Mesothelial cell of epicardium (in vitro differentiated cells): ENCODE data around the gene CDH3. TPM values are rescaled to one million over a fixed set of nuclear protein-coding genes. Genes with fewer than 3 reads are reported as not detected.

Experiments used
- DNase-seq, 2 experiments: peaks; one replicate each; pipeline ENCODE4 v3.0.0; 2021; ENCODE audit warnings: low spot score in 2 of 2; ENCODE audit not compliant: unreplicated experiment in 2 of 2
- H3K27ac Mint-ChIP-seq: 2 replicates; pipeline ENCODE4 v1.8.0; 2021; ENCODE audit warnings: mixed read lengths
- H3K27me3 Mint-ChIP-seq: 2 replicates; pipeline ENCODE4 v1.8.0; 2021; ENCODE audit warnings: low read depth, mixed read lengths
- H3K36me3 Mint-ChIP-seq: 2 replicates; pipeline ENCODE4 v1.8.0; 2021; ENCODE audit warnings: mixed read lengths
- H3K4me1 Mint-ChIP-seq: 2 replicates; pipeline ENCODE4 v1.8.0; 2021; ENCODE audit warnings: mixed read lengths
- H3K4me3 Mint-ChIP-seq: 2 replicates; pipeline ENCODE4 v1.8.0; 2021; ENCODE audit warnings: mild to moderate bottlenecking, moderate library complexity, mixed read lengths
- H3K9me3 Mint-ChIP-seq: 2 replicates; pipeline ENCODE4 v1.8.0; 2021; ENCODE audit warnings: mixed read lengths
- total RNA-seq: library from RNA; stranded (reverse); gene quantifications from 3 replicates; pipeline ENCODE4 v1.2.1, GENCODE V29; 2021
- TF ChIP-seq, protein P1 (sequence below): fragments of 200-600 bp; sonication (generic); IDR thresholded peaks from one replicate; pipeline ENCODE4 v1.5.0; 2021; ENCODE audit warnings: antibody characterized with exemption; ENCODE audit not compliant: unreplicated experiment

Gene CDH3
- total RNA-seq, 1 donor from 2014 or later = 179 TPM

DNA sequence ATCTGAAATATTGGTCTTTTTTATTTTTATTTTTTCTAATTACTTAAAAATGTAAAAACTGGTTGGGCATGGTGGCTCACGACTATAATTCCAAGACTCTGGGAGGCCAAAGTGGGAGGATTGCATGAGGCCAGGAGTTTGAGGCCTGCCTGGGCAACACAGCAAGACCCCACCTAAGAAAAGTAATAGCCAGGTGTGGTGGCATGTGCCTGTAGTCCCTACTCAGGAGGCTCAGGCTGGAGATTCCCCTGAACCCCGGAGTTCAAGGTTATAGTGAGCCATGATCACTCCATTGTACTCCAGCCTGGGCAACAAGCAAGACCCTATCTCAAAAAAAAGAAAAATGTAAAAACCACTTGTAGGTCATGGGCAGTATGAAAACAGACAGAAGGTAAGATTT lies 36.8 kb upstream of the CDH3 start:
- Mint-ChIP-seq H3K4me1 (peaks cover 11% of the 10 kb centered on the region), H3K27me3 (no peaks in the 10 kb centered on the region)
- TF ChIP-seq, protein P1, sequence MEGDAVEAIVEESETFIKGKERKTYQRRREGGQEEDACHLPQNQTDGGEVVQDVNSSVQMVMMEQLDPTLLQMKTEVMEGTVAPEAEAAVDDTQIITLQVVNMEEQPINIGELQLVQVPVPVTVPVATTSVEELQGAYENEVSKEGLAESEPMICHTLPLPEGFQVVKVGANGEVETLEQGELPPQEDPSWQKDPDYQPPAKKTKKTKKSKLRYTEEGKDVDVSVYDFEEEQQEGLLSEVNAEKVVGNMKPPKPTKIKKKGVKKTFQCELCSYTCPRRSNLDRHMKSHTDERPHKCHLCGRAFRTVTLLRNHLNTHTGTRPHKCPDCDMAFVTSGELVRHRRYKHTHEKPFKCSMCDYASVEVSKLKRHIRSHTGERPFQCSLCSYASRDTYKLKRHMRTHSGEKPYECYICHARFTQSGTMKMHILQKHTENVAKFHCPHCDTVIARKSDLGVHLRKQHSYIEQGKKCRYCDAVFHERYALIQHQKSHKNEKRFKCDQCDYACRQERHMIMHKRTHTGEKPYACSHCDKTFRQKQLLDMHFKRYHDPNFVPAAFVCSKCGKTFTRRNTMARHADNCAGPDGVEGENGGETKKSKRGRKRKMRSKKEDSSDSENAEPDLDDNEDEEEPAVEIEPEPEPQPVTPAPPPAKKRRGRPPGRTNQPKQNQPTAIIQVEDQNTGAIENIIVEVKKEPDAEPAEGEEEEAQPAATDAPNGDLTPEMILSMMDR = no peak

DNA sequence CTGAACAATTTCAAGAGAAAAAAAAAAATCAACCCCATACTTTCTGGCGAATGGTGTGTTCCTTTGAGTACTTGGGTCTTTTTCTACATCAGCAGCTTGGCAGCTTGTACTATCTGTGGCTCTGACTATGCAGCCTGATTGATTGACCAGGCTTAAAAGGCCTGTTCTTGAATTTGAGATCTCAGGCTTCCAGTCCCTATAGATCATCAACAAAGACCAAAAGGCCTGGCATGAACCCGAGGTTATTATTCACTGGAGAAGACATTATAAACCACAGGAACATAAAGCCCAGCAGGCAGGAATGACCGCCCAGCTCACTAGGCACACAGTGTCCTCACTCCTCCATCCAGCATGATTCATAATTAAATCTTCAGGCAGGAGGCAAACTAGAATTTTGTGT lies 32.1 kb upstream of the CDH3 start:
- H3K9me3 Mint-ChIP-seq = peaks cover 20% of the 10 kb centered on the region
- no peak overlapping the region for H3K4me3 Mint-ChIP-seq
- peaks cover 2% of the 10 kb centered on the region for H3K36me3 Mint-ChIP-seq
- peaks cover 2% of the 10 kb centered on the region for H3K27me3 Mint-ChIP-seq
- DNase-seq = no peak
- TF ChIP-seq, protein P1 = no peak
- no peak overlapping the region for H3K27ac Mint-ChIP-seq
- H3K4me1 Mint-ChIP-seq = no peaks in the 10 kb centered on the region

More for the DNA sequence above, 36.8 kb upstream of the CDH3 start:
- Mint-ChIP-seq H3K27ac (no peak overlapping the region), H3K4me3 (no peak overlapping the region), H3K36me3 (no peaks in the 10 kb centered on the region), H3K9me3 (peaks cover 7% of the 10 kb centered on the region)
- DNase-seq = no peak

DNA sequence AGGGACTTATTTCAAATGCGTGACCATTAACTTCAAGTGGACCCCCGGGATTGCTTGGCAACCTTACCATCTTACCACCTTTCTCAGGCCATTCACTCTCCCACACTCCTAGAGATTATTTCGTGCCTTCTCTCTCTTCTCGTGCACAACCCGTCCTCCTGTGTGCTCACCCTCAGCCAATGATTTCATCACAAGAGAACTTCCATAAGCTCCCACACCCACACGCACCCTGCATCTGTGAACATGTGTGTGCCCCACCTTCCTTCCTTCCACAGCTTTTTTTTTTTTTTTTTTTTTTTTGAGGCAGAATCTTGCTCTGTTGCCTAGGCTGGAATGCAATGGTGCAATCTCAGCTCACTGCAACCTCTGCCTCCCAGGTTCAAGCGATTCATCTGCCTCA lies 27.4 kb upstream of the CDH3 start:
- Mint-ChIP-seq H3K27me3 (peaks cover 2% of the 10 kb centered on the region), H3K36me3 (peaks cover 2% of the 10 kb centered on the region), H3K27ac (no peak overlapping the region), H3K4me1 (no peaks in the 10 kb centered on the region), H3K9me3 (peaks cover 17% of the 10 kb centered on the region), H3K4me3 (no peak overlapping the region)
- DNase-seq = no peak
- TF ChIP-seq, protein P1 = no peak

DNA sequence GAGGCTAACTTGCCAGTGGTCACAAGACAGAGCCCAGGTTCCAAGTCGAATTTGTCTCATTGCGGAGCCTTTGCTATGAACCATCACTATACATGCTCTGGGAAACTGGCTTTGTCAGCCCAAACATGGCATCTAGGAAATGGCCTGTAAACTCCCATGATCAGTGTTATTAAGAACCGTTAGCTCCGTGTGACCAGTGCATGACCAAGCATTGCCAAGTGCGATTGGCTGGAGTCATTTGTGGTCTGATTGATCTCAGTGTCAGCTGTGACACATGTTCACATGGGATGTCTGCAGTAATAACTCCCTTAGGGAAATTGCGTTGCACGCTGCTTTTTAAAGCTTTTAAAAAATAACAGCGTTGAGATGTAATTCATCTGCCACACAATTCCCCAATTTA lies 18.6 kb upstream of the CDH3 start:
- Mint-ChIP-seq H3K27me3 (no peaks in the 10 kb centered on the region), H3K9me3 (no peaks in the 10 kb centered on the region), H3K4me1 (peaks cover 12% of the 10 kb centered on the region), H3K4me3 (no peak overlapping the region), H3K36me3 (no peaks in the 10 kb centered on the region), H3K27ac (no peak overlapping the region)
- TF ChIP-seq, protein P1 = no peak
- DNase-seq = no peak

DNA sequence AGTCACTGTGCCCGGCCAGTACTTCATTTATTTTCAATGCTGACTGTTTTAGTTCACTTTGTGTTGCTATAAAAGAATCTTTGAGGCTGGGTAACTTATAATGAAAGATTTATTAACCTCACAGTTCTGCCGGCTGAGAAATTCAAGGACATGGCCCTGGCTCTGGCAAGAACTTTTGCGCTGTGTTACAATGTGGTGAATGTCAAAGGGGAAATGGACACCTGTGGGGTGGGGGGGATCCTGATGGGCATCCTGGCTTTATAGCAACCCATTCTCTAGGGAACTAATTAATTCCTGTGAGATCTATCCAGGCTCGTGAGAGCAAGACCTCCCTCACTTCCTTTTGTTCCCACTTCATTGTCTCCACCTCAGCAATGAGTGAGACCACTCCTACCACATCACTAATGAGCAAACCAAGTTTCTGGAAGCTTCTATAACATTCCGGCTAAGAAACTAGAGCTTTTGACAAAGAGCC lies 17.1 kb upstream of the CDH3 start:
- peaks cover 12% of the 10 kb centered on the region for H3K4me1 Mint-ChIP-seq
- H3K9me3 Mint-ChIP-seq = no peaks in the 10 kb centered on the region

More for the DNA sequence above, 17.1 kb upstream of the CDH3 start:
- TF ChIP-seq, protein P1 = no peak
- H3K36me3 Mint-ChIP-seq = no peaks in the 10 kb centered on the region
- H3K27ac Mint-ChIP-seq = no peak overlapping the region
- H3K27me3 Mint-ChIP-seq = no peaks in the 10 kb centered on the region
- no peak for DNase-seq
- no peak overlapping the region for H3K4me3 Mint-ChIP-seq
